Glomerular visceral epithelial cell (primary cell): Measurements from ENCODE around the gene MEF2C.
A peak's percentile ranks its signal among the peaks of the same experiment; 100 is the strongest.

Source experiments
- DNase-seq: peaks from one replicate; pipeline ENCODE4 v3.0.0-alpha.2; 2016; ENCODE audit errors: extremely low spot score

The MEF2C gene

DNA sequence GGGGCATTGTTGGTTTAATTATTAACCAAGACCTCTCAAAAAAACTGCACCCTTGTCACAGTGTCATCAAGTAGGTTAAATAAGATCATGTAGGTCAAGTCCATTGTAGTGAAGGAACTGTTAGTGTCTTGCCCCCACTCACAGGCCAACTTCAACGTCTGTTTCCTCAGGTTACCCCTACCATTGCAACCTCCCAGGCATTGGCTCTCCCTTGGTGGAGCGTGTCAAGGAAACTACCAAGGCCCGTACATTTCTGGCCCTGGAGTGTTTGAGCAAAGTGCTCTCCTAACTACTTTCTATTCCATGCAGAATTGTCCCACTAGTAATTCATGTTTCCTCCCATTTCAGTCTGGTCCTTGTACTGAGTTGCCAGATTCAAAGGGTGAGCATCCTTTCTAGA is 167.5 kb downstream of the MEF2C start:
- DNase-seq = no peak

DNA sequence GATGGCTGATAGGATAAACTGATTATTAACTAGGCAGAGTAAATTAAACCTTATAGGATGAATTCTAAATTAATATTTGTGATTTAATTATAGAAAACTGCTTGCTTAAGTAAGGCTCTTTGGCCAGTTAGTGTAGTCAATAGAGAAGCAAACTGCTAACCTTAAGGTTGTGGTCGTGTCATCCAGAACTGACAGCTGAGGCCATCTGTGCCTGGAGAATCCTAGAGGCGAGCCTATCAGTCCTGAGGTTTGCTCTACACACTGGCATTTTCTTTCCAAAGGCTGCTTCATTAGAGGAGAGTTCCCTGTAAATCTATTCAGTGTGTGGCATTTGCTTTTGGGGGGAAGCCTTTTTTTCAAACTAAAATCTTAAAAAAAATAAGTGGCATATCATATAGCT is 169.2 kb downstream of the MEF2C start:
- DNase-seq = no peak

DNA sequence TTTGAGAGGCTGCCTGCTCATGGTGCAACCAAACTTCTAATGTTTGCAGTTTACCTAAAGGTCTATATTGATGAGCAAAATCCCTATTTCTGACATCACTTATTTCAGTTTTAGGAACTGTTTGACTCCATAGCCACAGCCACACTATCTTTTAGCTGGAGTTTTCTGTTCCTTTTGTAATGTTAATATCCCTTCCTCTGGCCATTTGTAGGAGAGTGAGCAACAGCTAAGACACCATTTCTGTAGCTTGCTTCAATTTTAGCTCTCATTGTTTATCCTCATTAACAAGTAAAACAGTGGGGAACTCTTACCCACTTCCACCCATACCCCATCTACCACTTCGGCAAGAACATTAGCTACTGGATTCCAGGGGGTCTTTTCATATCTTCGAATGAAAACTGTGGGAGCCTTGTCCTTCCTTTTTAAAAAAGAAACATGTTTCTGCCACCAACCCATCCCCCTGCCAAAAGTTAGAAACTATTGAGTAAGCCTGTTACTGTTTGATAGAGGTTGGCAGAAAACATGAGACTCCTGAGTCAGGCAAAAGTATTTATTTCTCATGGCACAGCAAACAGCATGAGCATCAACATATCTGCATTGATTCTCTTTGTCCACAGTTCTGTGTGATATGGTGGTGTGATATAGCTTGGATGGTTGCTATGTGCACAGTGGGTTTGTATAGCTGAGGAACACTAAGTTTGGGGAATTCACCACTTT is 174.1 kb downstream of the MEF2C start:
- no peak for DNase-seq

DNA sequence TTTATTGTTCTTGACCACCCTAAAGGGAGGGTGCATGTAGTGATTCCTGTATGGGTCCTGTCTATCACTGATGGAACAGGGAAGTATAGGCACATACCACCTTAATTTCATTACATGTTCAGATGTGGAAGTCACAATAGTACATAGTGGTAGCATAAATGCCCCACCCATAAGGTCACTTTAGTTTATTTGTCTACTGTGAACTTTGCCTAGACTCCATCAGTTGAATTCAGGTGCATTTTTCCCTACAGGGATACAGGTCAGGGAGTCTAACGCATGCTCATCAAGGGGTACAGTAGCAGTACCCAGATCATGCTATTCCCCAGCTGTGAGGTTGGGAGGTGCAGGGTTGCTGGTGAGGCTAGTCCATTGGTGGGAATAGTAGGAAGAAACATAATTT is 175.0 kb downstream of the MEF2C start:
- no peak for DNase-seq

DNA sequence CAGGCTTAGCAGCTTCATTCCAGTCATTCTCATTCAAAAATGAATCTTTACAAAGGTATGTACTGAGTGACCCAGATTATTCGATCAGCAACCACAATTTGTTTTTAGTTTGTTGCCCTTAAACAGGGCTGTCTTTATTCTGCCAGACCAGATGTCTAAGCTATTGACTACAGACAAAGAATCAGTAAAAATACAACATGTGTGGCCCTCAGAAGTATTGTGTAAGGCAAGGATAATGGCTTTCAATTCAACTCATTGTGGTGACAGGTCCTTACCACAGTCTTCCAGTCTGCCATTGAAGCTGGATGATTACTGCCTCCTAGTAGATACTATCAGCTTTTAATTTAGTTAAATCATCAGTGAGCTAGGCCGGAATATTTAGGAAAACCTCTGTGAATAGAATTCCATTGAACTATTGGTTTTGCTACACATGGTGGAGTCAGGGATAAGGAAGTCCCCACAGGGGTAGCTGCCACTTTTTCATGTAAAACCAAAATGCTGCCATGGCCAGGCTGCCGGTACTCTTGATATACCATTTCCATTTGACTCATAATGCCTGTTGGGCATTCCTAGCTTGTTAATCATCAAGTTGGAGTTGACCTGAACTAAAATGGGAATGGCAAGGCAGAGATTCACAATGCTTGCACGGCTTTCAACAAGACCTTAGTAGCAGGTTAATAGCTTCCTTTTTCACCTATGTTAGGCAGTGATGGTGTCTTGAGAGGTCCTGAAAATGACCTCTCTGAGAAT is 175.6 kb downstream of the MEF2C start:
- no peak for DNase-seq

DNA sequence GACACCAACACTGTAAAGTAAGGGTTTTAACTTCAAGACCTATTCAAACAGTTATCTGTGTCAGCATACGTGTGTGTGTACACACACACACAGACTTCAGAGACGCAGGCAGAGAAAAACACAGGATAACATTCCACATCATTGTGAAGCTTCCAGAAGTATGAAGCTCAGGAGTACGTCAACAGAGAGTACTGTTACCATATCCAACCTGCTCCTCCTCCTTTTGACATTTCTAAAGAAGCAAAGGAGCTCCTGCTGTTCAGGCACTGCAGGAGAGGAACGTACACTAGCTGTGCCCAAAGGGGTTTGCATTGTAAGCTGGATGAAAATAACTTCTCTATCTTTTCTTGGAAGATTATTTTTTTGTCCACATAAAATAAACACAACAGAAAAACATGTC is 180.7 kb downstream of the MEF2C start:
- no peak for DNase-seq

DNA sequence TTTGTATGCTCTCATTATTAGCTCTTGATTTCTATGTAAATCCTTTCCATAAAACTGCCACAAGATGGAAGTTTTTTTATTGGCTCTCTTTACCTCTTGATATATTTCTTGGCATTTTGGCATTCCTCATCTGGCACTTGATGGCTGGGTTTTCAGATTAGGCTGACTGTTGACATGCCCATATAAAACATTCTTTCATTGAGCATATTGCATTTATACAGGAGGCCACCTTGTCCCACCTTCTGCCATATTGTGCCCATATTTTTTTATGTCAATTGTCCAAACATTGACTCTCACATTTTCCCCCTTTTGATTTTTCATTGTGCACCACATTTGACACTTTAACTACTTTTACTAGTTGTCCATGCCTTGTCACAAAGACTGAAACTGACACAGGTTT is 182.9 kb downstream of the MEF2C start:
- no peak for DNase-seq

DNA sequence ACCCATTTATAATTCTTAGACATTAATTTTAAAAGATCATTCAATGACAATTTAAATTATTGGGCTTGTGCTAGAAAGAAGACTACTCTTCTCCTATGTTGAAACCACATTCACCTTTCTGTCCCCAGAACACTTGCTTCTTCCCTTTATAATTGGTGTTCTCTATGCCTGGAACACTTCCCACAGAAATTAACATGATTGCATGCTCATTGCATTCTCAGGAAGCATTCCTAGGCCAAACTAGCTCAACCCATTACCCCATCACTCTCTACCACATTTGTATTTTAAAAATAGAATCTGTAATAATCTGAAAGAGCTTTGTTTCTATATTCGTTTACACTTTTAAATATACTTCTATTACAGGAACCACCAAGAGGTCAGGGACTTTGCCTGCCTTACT is 184.7 kb downstream of the MEF2C start:
- no peak for DNase-seq

DNA sequence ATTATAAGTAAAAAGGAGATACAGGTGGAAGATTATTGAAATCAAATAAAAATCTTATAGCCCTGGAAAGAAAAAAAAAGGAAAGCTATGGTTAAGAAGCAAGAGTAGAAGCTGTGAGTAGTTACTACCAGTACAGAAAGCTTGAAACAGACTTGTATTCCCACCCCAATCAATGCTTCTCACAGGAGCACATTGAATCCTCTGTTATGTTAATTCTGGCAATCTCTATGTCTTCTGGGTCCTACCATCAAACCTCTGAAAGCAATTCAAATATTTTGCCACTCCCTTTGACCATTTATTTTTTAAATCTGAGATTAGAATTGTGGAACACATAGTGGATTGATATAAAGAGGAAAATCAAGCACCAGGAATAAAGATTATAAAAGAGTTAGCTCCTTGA is 186.5 kb downstream of the MEF2C start:
- DNase-seq = no peak

DNA sequence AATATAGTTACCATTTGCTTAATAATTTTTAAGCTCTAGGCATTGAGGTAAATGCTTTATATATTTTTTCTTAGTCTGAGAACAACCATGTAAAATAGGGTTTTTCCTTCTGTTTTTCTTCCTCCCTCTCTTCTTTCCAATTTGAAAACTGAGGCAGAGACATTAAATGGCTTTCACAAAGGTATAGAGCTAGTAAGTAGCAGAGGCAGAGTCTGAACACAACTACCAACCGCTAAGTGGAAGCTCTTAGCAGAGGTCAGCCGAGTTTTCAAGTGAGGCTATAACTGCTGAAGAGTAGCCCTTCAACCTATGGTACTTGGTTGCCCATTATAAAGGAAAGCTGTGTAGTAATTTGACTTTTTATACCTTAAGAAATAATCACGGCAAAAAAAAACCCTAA is 187.1 kb downstream of the MEF2C start:
- no peak for DNase-seq

DNA sequence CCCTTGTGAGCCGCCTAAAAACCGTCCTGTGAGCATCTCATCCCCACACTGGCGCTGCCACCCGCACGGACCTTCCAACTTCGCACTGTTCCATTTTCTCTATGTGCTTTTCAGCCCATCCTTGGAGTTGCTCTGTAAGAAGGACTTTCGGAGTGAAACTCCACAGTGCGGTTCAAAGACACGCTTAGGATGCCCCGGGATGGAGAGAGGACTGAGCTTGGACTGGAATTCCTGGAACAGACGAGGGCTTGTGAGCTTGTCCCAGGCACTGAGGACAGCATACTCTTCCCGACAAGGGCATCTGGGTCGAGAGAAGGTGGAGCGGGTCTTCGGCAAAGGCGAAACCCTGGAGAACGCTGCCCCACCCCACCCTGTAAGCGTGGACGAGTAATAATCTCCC is 187.8 kb downstream of the MEF2C start:
- DNase-seq = no peak

DNA sequence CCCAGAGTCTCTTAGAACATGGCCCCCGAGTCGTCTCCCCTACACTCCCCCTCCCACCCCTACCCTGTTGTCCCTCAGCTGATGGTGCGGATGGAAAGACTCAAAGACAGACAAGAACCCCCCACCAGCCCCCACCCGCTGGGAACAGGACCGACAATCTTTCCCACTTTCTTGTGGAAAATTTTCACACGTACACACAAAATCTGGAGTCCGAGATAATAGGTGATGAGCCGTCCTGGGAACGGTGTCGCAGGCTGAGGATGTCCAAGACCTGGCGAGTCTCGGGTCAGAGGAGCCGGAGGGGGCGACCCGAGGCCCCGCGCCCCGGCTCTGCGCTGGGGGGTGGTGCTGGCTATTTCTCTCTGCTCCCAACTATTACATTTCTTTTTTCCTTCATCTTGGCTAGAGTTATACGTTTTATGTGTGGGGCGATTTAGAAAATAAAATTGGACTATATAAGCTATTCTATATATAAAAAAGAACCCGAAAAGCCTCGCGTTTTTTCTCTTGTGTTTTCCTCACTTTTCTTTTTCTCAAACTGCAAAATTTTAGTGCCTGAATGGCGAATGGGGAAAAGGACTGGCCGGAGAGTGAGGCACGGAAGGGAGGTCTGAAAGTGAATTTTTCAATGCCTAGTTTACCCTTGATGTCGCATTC is 188.8 kb downstream of the MEF2C start:
- no peak for DNase-seq

DNA sequence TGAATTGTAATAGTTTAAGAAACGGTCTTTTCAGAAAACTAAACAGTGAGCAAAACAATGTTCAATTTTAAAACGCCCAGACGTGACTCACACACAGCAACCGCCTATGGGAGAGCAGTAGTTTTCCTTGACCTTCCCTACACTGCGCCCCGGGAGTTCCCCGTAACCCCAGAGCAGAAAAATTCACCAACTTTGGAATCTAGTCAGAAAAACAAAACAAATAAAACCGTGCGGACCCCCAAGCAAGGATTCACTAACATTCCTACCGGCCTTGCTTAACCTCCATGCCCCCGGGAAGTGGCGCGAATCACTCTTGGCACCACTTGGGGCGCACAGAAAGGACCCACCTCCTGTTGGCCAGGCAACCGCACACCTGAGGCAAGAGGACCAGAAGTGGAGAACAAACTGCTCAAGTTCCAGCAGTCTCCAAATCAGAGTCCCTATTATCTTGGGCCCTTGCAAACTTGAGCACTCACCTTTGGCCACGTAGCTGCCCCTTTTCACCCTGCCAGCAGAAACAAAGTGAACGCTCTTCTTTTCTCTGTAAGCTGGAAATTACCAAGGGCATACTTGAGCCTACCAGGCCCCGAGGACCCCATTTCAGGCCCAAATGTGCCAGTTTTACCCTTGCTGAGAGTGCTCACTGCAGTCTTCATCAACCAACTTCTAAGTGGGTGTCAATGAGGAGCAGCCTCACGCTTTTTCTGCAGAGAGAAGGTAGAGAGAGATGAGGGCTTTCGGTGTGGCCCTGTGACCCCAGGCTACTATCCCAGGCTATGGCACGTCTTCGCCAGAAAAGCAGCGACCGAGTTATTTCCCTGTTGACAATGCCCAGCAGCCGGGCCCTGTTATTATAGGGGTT is 189.7 kb downstream of the MEF2C start:
- DNase-seq = no peak

DNA sequence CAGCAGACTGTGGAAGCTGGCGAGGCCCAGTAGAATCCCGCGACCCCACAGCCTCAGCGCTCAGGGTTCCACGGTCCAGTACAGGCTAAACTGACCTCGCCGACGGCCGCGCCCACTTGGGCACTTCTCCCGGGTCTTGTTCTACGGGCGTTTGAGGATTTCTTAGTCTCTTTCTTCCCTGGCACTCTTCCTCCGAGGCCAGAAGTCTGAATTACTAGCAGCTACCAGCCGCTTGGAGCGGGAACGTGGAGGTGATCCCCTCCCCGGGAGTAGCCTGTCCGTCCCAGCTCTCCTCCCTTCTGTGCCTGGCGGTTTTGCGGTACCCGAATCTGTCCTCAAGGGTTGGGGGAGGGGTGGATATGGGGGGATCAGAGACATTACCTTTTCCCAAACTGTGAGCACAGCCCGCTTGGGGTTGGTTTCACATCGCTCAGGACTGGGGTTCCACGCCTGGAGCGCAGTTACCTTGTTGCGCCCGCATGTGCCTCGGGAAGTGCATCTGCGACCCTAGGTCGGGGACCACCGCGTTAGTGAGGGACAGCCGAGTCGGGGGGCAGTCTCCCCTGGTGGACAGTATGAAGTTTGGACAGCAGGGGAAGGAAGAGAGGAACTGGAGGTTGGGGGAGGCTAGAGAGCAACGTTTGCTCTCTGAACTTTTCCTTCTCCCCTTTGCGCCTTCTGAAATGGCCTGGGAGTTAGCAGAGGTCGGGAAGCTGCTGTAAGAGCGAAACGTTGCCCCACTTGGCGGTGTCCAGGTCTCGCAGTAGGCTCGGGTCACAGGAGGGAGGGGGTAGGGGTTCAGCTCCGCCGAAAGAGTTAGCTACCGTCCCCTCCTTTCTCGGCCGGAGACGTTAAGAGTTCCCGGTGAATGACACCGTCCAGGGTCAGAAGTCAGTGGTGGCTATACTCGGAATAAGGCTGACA is 190.8 kb downstream of the MEF2C start:
- no peak for DNase-seq

DNA sequence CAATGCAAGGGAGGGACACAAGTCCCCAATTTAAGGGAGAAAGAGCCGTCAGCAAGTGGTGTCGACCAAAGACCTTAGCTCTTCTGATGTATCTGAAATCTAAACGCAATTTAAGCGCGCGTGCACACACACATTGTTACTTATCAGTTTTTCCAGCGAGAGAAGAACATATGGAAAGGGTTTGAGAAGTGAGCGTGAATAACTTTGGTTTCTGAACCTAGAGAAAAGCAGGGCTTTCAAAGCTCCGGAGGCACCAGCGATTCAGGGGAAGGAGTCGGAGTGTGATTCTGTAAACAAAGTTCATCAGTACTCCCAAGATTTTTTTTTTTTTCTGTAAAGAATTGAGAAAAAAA is 191.8 kb downstream of the MEF2C start:
- no peak for DNase-seq

DNA sequence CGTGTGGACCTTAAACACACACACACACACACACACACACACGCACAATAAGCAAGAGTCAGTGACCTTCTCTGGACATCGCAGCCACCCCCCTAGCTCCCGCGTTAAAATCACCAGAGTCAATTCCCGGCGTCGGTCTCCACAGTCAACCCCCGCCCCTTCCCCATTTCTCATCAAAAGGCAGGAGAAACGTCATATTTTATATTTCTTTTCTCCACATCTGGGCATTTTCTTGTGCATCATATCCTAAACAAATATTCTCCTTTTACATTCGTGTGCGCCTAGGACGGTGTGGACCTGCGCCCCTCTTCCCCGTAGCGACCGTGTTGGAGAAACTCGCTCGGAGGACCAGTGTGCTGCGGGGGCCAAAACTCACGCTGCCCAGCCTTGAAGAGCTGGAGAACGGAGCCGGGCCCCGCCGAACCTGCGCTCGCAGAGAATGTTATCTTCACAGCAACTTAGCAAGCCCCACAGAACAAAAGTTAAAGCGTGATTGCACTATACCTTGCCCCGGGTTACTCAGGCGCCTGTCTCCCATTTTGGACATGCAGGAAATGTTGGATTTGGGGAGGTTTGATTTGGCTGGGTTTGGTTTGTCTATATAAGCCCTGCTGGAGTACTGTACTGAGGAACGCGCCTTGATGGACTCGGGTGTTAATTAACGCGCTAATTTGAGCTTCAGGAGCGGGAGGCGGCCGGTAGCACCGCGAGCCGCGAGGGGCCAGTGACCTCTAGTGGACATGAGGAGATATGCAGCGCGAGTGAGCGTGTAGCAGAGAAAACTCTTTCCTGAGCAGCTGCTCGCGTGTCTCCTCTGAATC is 192.4 kb downstream of the MEF2C start:
- peak; percentile 62 for DNase-seq

DNA sequence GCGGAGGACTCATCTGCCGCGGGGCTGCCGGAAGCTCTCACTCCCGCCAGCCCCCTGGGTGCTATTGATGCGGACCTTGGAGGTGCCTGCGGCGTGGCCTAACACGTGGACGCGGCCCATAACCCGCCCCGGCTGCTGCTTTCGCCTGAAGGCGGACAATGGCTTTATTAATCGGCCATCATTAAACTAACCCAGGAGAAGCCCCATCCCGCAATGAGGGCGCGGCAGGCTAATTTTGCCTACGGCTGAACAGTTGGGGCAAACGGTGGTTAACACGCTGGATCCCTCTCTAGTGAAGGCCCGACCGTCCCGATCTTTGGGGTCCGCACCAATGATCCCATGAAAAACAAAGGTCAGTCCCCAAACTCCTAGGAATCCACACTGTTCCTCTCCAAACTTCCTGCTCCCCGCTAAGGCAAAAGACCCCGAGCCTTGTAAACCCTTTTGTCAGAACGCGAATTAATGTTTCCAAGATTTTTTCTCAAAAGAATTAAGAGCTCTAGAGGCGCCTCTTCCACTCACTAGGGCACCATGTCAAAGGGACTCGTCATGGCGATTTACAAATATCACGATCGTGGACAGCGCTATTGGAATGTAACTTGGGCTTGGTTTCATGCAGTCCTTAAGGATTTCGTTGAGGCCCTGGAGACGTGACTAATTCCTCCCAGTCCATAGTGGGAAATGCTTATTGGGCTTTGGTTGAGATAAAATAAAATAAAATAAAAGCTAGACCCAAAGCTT is 193.1 kb downstream of the MEF2C start:
- no peak for DNase-seq

DNA sequence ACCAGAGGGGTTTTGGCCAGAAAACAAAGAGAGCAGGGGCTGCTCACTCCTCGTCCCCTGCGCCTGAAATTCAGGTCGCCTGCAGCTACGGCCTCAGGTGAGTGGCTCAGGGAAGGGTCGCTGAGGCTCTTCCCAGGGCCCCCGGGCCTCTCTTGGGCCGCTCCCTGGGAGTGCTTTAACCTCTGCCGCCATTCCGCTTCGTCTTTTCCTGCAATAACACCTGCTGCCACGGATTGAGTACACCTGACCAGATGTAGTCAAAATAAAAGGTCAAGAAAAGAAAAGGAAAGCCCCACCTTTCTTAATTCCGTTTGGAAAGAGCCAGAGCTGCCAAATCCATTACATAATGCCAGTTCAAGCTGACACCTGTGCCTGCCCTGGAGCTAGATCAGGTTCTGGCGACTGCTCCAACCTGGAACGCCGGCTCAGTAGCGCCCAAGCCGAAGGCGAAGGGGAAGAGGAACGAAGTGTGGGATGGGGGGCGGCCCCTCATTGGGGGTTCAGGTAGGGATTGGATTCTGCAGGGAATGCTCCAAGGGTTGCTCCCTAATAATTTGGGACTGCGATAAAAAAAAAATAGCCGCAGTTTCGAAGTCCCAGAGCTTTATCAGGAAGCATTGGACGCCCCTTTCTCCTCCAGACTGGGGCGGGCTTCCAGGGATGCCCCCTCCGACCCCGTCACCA is 193.9 kb downstream of the MEF2C start:
- DNase-seq = no peak
